GM13976 (cell line): ENCODE data around the gene FKBP8.

ENCODE experiments used
- DNase-seq: peaks from one replicate; pipeline ENCODE4 v3.0.0; 2012; ENCODE audit warnings: low spot score
- in situ Hi-C: fragments of 300-500 bp; cut with MboI; formaldehyde crosslinking; loops from one replicate; pipeline ENCODE4 v1.12.0; 2022; ENCODE audit warnings: low sequenced_read_pairs, mixed read lengths, inconsistent platforms; ENCODE audit not compliant: unreplicated experiment
- TF ChIP-seq, protein P1 (sequence below): IDR thresholded peaks from 2 replicates; pipeline ENCODE4 v1.5.1; 2012; ENCODE audit warnings: borderline replicate concordance, mild to moderate bottlenecking; ENCODE audit not compliant: insufficient read depth; ENCODE audit errors: extremely low read depth, missing control alignments, control extremely low read depth

Gene FKBP8

DNA sequence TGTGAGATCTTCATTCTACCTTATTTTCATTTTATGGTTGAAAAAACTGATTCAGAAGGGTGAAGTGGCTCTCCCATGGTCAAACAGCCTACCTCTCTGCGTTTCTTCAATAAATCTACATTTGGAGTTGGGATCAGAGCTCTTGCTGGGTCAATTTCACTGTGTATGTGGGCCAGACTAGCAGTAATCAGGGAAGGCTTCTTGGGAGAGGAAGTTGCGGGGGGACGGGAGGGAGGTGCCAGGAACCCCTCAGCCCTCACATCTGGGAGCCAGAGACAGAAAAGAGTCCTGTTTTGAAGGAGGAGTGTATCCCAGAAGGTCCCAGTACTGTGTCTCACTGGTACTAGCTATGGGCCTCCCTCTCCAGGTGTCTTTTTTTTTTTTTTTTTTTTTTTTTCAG lies 15.2 kb upstream of the FKBP8 start:
- TF ChIP-seq, protein P1, sequence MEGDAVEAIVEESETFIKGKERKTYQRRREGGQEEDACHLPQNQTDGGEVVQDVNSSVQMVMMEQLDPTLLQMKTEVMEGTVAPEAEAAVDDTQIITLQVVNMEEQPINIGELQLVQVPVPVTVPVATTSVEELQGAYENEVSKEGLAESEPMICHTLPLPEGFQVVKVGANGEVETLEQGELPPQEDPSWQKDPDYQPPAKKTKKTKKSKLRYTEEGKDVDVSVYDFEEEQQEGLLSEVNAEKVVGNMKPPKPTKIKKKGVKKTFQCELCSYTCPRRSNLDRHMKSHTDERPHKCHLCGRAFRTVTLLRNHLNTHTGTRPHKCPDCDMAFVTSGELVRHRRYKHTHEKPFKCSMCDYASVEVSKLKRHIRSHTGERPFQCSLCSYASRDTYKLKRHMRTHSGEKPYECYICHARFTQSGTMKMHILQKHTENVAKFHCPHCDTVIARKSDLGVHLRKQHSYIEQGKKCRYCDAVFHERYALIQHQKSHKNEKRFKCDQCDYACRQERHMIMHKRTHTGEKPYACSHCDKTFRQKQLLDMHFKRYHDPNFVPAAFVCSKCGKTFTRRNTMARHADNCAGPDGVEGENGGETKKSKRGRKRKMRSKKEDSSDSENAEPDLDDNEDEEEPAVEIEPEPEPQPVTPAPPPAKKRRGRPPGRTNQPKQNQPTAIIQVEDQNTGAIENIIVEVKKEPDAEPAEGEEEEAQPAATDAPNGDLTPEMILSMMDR = no peak
- in situ Hi-C loops = no loop called here
- no peak for DNase-seq

DNA sequence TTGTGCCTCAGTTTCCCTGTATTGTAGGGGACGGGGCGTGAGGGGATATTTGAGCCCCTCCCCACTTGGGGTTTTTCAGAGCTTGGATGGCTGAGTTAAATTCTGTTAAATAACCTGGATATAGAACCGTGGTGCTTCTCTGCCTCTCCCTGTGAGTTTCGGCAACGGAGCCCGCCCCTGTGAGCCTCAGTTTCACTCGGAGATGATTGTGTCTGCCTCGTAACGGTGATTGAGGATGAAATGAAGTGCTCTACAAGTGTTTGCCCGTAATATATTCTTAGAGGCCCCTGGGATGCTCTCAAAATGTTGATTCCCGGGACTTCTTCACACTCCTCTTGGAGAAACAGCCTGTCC lies 14.8 kb upstream of the FKBP8 start:
- in situ Hi-C loops = no loop called here
- no peak for DNase-seq
- TF ChIP-seq, protein P1 = no peak

DNA sequence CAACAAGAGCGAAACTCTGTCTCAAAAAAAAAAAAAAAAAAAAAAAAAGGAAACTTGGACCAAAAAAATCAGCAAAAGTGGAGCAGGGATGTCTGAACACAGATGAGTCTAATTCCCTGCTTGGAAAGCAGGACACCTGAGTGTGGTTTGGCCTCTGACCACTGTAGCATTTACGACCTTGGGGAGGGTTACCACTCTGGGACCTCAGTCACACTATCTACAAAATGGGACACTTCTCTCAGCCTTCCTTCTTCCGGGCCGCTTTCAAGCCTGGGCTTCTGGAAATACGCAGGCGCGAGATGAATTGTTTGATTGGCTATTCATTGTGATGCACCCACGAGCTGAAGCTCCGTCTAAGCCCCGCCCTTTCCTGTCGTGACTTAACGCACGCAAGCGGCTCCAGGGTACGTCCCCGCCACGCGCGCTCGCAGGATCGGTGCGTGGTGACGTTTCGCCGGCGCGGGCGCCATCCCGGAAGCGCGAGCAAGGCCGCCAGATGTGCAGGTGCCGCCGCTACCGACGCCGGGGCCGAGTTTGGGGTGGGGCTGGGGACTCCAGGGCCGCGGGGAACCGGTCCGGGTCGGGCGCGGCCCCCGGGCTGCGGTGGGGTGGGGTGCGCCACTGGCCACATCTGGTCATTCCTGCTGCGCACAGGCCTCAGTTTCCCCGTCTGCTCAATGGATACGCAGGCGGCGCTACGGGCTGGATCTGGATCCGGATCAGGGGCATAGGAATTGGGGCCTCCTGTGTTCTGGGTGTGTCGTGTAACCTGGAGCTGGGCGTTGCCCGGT lies 14.2 kb upstream of the FKBP8 start, which contains the start of gene KXD1:
Gene KXD1 (plus strand): TSS at position 460 of the 791 bp plus-strand sequence. CDS start 4,187 bp downstream, outside the sequence.
- in situ Hi-C loops = no loop called here
- DNase-seq = peak; percentile 98
- TF ChIP-seq, protein P1 = no peak

DNA sequence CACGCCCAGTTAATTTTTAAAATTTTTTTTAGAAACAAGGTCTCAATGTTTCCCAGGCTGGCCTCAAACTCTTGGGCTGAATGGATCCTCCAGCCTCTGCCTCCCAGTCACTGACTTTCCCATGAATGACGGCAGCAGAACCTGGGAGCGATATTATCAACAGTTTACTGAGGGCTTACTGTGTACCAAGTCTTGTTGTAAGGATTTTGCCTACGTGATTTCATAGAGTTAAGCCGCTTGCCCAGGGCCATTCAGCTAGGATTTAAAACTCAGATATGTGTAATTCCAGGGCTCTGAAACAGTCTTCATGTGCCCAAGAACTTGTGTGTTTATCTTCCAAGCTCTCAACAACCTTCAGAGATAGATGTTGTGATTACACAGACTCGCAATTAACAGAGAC lies 8.3 kb upstream of the FKBP8 start:
- in situ Hi-C loops = no loop called here
- TF ChIP-seq, protein P1 = no peak
- DNase-seq = no peak

DNA sequence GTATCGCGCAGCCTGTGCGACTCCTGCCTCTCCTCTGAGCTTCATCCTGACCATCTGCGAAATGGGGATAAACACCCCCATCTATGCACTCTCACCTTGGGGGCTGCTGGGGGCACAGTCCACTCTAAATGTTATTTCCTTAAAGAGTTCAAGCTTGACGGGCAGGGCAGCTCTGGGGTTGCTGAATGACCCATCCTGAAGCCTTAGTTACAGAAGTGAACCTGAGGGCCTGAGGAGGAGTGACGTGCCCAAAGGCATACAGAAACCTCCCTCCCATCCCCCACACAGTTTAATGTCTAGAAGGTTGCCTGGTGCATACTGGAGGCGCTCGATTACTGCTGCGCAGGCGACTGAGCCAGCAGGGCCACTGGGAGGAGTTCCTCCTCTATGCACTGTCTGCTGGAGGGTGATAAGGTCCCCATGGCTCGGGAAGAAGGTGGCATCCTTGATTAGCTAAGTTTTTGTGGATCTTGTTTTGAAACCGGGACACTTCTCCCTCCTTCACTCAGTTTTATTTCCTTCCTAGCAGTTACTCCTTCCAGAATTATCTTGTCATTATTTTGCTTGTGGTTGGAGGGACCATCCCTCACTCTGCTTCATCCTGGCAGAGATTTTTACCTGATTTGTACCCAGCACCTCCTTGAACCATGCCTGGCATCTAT lies 572 bp upstream of the FKBP8 start:
- in situ Hi-C loops = no loop called here
- TF ChIP-seq, protein P1 = peak; percentile 43
- peak; percentile 90 for DNase-seq

DNA sequence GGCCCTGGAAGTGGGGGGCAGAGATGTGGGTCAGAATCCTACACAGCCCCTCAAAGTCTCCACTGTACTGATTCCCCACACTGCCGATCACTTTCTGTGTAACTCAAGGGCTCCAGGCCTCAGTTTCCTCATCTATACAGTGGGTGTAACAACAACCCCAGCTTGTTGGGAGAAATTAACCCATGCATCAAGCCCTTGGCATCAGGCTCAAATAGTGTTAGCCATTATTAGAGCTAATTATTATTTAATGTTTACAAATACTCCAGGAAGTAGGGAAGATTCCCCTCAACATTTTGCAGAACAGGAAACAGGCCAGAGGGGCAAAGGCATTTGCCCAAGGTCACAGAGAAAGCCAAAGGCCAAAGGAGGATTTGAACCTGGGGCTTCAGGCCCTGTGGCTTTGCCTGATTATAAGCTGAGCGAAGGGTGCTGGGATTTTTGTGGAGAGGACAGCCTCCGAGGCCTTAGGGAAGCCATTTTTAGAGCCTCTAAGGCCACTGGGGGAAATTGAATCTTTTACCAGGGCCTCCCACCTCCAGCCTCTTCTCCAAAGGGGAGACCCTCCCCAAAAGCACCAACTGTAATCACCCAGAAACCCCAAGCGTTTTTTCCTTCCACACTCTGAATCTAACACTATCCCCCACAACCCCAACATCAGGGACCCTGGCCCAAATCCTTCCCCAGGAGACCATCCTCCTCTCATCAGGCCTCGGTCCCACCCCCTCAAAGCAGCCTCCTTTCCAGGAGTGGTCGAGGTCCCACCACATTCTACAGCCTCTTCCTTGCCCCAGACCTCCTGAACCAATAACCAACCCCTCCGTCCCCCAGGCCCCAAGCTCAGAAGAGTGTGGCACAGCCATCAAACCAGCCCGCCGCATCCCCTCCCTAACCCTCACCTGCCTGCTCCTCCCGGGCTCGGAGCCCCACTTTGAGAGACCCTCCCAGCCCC lies 1.1 kb downstream of the FKBP8 start:
- TF ChIP-seq, protein P1 = no peak
- in situ Hi-C loops = no loop called here
- peak; percentile 58 for DNase-seq
